Bone marrow (tissue), 2 donors: Measurements from ENCODE around the gene TCEA3.

Experiments
- DNase-seq, 2 donors: peaks; one replicate each; lab custom pipeline; 2025; lab: John Stamatoyannopoulos, UW

TCEA3 gene

DNA sequence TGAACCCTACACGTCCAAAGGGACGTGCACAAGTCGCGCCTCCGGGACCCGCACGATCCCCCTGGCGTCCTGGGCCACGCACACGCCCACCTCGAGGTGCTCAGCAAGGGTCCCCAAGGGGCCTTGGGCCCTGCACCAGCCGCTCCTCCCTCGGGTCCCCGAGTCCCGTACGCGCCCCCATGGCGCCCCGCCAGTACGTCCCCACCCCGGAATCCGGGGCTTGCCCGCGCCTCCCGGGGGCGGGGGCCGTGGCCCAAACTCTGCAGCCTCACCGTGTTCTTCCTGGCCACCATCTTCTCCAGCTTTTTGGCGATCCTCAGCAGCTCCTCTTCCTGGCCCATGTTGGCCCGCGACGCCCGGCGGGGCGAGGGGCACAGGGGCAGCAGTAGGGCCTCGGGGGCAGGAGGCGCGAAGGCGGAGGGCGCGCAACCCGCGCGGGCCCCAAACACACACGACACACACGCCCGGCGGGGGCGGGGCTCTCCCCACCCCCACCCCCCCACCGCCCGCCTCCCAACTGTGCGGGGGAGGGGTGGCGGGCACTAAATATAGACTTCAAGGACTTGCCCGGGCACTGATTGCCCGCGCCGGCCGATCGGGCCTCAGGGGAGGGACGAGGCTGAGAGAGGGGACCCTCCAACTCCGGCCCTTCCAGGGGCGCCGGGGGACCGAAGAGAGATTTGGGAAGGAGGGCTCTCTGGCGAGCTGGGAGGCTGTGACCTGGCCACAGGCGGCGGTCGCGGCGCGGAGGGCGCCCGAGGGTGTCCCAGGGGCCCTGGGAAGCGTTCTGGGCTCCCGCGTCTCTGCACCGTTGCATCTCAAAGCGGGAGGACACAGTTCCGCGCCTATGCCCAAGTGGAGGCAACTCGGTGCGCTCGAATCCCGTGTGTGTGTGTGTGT is at the start of gene TCEA3:
Gene TCEA3, minus strand, starts transcription at position 456 of the 900 bp plus-strand sequence. Its CDS starts 115 bp downstream, at position 341.
- no peak for DNase-seq

DNA sequence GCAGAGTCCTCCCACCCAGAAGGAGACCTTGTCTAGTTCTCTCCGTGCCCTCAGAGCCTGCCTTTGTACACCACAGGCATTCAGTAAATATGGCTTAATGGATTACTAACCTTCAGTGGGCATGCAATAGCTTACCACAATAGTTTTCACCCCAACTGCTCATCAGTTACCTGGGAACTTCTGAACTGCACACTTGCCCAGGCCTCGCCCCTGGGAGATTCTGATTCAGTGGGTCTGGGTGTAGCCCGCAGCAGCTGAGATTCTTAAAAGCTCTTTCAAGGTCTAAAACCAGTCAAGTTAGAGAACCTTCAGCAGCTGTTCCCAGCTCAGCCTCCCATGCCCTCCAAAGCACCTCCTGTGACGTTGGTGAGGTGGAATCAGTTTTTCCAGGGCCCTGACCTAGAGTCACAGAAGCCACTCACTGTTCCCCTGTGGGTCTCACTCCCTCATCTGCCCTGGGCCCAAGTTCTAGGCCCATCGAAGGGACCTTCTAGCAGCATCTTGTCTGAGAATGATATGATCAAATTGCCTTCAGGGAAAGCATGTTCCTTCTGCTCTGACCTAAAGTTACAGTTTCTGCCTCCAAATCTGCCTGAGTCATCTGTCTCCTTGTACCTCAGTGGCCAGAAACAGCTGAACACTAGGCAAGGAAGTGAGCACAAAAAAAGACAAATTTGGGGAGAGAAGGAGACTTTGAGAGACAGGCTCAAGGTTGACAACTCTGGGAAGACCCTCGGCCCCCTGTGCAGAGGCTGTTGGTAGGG is 48.7 kb upstream of the TCEA3 start:
- DNase-seq, result no peak

DNA sequence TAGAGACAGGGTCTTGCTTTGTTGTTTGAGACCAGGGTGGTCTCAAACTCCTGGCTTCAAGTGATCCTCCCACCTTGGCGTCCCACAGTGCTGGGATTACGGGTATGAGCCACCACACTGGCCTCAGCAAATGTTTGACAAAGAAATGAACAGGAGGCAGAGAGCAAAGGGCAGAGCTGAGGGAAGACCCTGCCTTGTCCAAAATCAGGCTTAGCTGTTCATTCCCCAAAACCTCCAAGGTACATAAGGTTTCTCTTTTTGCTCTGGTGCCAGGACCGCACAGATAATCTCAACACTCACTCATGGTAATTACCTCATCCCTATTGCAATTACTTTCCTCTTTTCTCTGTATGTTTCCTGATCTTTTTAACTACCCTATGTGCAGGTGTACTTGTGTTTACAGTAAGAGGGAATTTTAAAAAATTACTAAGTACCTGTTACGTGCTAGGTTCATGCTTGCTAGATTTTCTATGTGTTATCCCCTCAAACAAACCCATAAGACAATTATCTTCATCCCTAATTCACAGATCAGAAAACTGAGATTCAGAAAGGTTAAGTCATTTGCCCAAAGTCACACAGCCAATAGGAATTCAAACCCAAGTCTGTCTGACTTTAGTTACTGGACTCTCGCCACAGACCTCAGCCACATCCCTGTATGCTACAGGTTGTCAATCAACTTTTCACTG is 47.9 kb upstream of the TCEA3 start:
- DNase-seq, result no peak

DNA sequence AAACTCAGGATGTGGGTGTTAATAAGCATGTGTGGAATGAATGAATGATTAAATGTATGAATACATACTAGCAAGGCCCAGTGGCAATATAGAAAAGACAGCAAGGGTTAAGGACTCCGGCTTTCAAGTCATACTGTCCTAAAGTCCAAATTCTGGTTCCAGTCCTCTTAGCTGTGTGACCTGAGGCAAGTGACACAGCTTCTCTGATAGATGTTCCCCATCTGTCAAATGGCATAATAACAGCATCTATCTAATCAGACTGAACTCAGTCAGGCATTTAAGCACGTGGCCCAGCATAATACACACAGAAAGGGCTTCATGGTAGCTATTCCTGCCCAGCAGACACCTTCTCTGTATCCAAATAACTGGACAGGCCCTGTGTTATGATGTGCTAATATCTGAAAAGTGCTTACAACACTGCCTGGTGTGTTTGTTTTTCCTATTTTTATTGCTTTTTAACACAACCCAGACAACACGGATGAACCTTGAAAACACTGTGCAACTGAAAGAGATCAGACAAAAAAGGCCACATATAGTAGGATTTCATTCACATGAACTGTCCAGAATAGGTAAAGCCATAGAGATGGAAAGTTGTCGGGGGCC is 47.0 kb upstream of the TCEA3 start:
- DNase-seq, result no peak

DNA sequence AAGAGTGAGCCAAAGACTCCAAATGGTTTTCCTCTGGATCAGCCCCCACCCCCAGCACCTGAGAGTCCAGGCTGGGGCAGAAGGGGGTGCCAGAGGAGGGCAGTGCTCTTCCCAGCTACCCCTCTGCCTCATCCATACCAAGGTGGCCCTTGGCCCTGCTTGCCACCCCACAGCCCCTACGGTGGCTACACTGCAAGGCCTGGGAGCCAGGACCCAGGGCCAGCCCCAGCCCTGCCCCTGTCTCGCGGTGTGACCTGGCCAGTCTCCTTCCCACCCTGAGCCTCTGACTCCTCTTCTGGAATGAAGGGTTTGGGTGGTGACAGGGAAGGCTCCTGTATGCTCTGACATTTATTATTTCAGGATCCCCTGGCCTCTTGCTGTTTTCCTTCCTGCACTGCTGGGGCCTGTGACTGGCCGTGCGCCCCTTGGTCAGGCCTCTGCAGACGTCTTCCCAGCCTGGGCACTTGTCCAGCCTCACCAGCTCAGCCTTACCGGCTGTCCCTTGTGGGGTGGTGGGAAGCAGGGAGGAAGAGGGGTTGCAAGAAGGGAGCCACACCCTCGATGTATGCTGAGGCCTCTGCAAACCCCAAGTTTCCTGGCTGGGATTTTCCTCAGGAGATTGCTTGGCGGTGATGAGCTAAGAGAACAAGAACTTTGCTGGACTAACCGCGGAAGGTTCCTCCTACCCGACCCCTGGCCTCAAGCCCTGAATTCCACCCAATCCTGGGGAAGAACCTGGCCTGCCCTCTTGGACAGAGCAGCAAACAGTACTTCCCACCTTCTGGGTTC is 45.9 kb upstream of the TCEA3 start:
- no peak for DNase-seq

DNA sequence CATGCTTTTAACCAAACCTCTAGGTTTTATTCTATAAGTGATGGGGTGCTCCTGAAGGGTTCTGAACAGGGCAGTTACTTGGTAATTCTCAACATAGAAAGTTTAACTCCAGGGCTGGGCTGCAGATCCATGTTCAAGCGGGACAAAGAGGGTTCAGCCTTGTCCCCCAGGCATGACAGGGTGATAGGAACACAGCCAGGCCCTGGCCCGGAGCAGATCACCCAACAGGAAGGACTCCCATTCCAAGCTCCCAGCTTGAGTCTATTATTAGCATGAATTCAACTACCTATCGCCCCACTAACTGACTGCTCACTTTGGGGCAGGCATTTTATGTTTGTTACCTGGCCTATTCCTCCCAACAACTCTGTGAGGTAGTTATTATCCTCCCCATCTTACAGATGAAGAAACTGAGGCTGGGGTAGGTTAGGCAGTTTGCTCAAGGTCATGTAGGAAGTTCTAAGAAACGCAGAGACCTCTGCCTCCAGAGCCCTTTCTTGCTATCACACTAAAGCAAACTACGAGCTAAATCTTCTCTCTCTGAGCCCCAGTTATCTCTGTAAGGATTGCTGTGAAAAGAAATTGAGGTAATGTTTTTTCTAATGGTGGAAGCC is 44.9 kb upstream of the TCEA3 start:
- no peak for DNase-seq

DNA sequence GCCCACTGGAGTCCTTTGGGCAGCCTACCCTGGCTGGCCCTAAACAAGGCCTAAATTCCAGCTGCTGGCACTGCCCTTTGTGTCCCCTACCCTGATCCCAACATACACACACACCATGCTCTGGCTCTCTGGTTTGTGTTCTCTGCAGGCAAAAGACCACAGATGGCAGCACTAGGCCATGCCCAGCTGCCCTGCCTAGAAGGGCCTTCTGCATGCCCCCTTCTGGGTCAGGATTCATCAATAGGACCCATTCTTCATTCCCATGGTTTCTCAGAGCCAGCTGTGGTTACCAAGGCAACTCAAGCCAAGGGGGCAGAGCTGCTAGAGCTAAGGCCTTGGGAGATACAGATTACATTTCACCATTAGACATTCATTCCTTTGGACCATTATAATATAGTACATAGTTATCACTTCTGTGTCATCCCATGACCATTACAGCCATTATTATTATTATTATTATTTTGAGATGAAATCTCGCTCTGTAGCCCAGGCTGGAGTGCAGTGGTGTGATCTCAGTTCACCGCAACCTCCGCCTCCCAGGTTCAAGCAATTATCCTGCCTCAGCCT is 42.0 kb upstream of the TCEA3 start:
- DNase-seq, result no peak

DNA sequence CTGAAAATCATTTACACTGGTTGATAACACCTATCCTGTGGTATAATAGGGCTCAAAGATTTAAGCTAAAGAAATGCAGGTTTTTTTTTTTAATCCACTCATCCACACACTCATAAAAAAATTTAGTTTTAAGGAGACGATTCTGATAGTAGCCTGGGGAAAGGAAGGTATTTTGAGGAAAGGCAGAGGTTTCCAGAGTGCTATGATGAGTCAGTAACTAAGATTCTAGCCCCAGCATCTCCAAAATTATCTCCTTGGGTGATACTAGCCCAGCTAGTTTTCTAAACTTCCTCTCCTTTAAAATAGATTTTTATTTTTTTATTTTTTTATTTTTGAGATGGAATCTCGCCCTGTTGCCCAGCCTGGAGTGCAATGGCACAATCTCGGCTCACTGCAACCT is 38.7 kb upstream of the TCEA3 start:
- no peak for DNase-seq

DNA sequence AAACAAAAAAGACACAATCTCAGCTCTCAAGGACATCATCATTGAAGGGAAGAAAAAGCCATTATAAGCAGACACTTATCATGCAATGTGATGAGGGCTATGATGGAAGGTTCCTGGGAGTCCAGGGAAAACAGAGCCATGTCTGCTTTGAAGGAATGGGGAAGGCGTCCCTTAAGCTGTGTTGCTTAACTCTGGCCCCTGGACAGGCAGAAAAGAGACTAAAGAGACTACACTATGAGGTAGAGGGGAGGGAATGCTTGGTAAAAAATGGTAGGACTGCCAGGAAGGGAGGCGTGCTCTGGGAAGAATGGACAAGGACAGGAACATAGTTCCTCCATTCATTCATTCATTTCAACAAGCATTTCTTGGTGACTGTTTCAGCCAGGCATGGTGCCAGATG is 38.2 kb upstream of the TCEA3 start:
- DNase-seq, result no peak

DNA sequence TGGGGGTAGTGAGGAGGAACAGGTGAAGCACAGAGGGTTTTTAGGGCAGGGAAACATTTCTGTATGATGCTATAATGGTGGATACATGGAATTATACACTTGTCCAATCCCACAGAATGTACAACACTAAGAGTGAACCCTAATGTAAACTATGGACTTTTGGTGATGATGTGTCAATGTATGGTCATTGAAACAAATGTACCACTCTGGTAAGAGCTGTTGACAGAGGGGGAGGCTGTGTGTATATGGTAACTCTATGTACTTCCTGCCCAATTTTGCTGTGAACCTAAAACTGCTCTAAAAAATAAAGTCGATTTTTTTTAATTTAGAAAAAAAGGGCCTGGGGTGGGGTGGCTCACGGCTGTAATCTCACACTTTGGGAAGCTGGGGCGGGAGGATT is 36.5 kb upstream of the TCEA3 start:
- DNase-seq, result no peak

DNA sequence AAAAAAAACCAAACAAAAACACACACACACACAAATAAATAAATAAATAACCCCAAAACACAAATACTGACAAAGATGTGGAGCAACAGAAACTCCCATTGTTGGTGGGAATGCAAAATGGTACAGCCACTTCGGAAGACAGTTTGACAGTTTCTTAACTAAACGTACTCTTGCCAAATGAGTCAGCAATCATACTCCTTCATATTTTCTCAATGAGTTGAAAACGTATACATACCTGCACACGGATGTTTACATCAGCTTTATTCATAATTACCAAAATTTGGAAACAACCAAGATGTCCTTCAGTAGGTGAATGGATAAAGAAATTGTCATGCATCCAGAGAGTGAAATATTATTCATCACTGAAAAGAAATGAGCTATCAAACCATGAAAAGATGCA is 36.0 kb upstream of the TCEA3 start:
- DNase-seq, result no peak

DNA sequence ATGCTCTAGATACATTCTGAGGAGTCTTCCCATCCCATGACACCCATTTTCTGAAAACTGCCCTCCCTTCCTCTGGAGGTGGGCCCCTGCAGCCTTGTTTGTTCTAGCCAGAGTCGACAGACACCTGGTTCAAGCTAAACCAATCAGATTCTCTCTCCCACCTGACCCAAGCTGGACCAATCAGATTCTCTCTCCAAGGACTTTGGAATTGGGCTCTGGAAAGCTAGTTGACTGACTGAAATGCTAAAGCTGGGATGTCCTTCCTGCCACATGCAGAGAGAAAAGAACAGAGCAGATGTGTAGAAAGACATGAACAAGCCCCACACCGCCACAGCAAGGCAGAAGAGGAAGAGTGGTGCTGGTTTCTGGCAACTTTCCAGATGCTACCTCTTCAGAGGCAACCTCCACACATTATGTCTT is 34.8 kb upstream of the TCEA3 start:
- DNase-seq, result no peak

DNA sequence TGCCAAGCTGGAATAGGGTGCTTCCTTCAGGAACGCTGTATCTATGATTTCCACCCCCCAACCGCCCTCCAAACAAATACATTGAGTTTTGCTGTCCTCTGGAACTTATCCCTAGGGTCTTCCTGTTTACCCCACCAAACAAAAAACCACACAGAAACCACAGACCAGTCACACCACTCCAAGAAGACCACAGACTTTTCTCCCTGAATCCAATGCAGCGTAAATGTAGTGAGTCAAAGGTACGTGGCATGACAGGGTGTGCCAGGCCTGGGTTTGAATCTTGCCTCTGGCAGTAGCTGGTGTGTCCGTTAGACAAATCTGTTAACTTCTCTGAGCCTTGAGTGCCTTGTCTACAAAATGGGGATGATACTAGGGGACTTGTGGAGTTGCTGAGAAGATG is 31.7 kb upstream of the TCEA3 start:
- DNase-seq, result no peak

DNA sequence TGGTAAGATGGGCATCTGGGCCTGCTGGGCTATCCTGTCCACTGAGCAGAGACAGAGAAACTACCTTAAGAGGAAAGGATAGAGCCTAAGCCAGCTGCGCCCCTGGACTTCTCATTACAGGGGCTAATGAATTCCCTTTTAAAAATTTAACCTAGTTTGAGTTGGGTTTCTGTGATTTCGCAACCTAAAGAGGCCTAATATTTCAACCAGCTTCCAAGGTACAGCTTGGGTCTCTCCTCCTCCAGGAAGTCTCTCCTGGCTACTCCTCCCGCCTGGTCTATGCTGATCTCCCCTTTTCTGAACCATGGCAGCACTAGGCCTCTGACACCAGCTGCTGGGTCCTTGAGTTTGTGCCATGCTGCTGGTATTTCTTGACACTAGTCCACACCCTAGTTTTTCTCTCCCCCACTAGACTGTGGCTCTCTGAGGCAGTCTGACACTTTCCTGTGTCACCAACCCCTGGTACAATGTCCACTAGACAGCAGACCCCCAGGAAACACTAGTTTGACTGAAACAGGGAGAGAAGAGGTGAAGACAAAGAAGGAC is 29.0 kb upstream of the TCEA3 start:
- no peak for DNase-seq

DNA sequence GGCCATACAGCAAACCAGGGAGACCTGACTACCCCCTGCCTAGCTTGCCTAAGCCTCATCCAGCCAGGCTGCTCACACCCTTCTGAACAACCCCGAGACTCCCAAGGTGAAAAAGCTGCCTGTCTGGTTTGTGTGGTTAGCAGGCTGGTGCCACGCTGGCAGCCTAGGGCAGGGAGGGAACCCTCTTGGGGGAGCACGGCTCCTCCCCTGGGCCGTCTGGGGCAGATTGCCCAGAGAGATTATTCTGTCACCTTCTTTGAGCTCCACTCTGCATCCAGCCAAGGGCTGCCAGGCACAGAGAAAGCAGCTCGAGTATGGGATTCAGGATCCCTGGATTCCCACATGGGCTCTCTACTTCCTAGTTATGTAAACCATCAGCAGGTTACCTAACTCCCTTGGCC is 27.5 kb upstream of the TCEA3 start:
- no peak for DNase-seq

DNA sequence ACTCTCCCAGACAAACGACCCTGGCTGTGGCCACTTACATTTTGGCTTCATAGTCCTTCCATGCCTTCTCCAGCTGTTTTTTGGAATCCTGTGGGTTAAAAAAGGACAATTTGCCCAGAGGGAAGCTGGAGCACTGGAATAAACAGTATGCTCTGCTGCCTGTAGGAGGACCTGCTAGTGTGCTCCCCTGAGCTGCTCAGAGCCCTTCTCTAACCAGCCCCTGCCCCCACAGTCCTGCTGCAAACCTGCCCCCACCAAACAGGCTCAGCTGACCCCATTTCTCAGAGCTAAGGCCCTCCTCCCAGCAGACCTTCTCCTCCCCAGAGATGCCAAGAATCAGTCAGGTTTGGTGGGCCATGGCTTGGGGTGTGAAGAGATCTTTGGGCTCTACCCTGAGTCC is 26.9 kb upstream of the TCEA3 start:
- DNase-seq, result no peak

DNA sequence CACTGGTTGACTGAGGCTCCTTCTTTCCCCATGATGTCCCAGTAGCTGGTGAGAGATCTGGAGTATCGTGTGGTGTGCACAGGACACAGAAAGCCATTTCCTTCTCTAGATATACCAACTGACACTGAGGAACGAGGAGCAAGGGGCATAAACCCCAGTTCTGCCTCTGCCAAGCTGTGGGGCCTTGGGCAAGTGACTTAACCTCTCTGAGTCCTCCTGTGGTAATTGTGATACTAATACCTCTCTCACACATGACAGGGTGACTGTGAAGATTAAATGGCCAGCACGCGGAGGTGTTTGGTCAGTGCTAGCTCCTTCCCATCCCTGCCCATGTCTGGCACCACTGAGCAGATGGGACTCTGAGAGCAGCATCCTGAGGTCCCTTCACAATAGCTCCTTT is 26.3 kb upstream of the TCEA3 start:
- DNase-seq, result no peak

DNA sequence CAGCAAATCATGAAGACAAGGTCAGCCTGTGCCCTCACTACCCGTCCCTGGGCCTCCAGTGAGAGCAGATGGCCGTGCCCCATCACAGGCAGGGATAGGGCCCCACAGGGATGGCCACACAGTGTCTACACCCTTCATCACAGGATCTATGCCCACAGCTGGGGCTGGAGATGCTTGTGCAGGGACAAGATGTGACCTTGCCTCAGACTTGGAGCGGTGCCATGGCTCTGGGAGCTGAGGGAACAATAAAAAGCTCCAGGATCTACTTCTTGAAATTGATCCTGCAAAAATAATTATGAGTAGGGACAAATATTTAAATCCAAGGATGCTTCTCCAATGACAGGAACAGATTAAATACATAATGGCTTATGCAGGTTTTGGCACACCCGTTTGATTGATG is 25.4 kb upstream of the TCEA3 start:
- DNase-seq, result no peak

DNA sequence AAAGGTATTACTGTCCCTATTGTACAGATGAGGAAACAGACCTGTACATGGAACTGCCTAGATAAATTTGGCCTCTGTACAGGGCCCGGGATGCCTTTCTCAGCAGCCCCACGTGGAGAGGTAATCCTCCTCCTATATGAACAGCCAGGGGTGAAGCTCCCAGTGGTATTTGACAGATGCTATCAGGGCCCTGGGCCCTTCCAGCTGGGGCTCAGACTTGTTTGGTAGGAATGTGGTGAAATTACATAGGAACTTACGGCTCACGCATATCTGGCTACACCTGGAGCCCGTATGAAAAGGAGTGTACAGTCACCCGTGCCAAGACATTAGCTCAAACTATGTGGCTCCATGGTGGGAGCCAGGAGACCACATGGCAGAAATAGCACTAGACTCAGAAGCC is 24.8 kb upstream of the TCEA3 start:
- no peak for DNase-seq

DNA sequence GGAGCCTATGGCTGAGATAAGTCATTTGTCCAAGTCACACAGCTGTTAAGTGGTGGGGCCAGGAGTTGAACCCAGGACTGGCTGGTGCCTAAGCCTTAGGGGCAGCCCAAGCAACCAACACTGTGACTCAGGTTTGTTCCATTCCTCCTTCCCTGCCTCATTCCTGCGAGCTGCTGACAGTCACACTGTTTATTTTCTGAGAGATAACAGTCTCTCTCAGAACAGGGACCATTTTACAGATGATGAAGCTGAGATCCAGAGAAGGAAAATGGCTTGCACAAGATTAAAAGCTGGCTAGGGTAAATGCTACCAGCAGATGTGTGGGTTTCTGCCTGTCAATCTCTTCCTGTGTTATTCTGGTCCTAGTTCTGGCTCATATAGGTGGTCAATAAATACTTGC is 24.3 kb upstream of the TCEA3 start:
- DNase-seq, result no peak
